ENCODE measurements around the gene FGFRL1. TPM values are rescaled to one million over a fixed set of nuclear protein-coding genes. Genes with fewer than 3 reads are reported as not detected.

FGFRL1 gene
- total and polyA plus RNA-seq, 2 of the 13 experiments (the other 11 are each of a cell fraction or from before 2014, with no cell fraction given) = 19.1 to 30.6 TPM

DNA sequence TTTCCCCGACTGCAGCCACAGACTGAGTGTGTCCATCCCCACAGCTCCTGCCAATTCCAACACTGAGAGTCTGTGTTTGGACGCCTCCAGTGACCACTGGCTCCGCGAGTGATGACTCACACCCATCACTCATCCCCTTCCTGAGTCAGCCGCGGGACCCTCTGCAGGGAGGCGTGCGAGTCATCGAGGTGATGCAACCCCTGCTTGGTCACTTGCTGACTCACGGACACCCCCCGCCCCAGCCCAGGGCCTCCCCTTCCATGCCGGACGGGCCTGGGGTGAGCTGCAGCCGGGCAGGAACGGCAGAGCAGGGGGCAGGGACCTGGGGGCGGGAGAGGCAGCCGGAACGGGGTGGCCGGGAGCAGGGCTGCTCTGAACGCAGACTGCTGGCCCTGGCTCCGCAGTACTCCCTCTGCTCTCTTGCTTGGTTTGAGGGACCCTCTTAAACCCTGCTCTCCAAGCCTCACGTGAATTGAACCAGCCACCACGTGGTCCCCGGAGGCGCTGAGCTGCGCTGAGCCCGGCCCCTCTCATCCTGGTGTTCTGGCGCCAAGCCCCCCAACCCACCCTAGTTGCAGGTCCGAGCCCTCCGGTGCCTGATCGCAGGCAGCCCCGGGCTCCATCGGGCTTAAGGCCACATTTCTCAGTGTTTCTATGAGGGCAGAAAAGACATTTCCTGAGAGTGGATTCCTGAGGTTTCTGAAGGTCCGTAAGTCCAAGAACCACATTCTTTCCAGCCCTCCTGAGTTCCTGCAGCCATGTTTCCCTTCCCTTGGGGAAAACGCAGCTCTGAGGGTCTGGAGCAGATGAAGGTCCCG, 32.4 kb downstream of the FGFRL1 start (continued):
- TF ChIP-seq ATF4 (CRISPR knock-in tag; IDR thresholded peaks at IDR 0.05) = peak in 1 of 2 experiments; percentile 98; a peak in 2 of 4 replicates
- TF ChIP-seq, protein P1, sequence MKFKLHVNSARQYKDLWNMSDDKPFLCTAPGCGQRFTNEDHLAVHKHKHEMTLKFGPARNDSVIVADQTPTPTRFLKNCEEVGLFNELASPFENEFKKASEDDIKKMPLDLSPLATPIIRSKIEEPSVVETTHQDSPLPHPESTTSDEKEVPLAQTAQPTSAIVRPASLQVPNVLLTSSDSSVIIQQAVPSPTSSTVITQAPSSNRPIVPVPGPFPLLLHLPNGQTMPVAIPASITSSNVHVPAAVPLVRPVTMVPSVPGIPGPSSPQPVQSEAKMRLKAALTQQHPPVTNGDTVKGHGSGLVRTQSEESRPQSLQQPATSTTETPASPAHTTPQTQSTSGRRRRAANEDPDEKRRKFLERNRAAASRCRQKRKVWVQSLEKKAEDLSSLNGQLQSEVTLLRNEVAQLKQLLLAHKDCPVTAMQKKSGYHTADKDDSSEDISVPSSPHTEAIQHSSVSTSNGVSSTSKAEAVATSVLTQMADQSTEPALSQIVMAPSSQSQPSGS (CRISPR knock-in tag; IDR thresholded peaks at IDR 0.05) = 0 out of 2 replicates have a peak, but pooled peaks have one; percentile 20
- no peak for TF ChIP-seq CC2D1A (CRISPR knock-in tag; IDR thresholded peaks at IDR 0.05)
- 0 out of 2 replicates have a peak, but pooled peaks have one; percentile 18 for TF ChIP-seq ZNF614 (CRISPR knock-in tag; IDR thresholded peaks at IDR 0.05; ENCODE audit: borderline replicate concordance)
- TF ChIP-seq TAF1 (CRISPR knock-in tag; IDR thresholded peaks at IDR 0.05) = peak; percentile 25; the same call in 1 of the 2 replicates
- TF ChIP-seq FOXA3 (CRISPR knock-in tag; IDR thresholded peaks at IDR 0.05) = peak; percentile 76
- no peak for TF ChIP-seq RBAK (CRISPR knock-in tag; IDR thresholded peaks at IDR 0.05)
- TF ChIP-seq KLF12 (CRISPR knock-in tag; IDR thresholded peaks at IDR 0.05; ENCODE audit: borderline replicate concordance) = no peak
- TF ChIP-seq ZNF343 (CRISPR knock-in tag; IDR thresholded peaks at IDR 0.05) = no peak
- TF ChIP-seq HMG20B (CRISPR knock-in tag; conservative IDR thresholded peaks at IDR 0.05) = 0 out of 2 replicates have a peak, but pooled peaks have one; percentile 14
- TF ChIP-seq, protein P2, sequence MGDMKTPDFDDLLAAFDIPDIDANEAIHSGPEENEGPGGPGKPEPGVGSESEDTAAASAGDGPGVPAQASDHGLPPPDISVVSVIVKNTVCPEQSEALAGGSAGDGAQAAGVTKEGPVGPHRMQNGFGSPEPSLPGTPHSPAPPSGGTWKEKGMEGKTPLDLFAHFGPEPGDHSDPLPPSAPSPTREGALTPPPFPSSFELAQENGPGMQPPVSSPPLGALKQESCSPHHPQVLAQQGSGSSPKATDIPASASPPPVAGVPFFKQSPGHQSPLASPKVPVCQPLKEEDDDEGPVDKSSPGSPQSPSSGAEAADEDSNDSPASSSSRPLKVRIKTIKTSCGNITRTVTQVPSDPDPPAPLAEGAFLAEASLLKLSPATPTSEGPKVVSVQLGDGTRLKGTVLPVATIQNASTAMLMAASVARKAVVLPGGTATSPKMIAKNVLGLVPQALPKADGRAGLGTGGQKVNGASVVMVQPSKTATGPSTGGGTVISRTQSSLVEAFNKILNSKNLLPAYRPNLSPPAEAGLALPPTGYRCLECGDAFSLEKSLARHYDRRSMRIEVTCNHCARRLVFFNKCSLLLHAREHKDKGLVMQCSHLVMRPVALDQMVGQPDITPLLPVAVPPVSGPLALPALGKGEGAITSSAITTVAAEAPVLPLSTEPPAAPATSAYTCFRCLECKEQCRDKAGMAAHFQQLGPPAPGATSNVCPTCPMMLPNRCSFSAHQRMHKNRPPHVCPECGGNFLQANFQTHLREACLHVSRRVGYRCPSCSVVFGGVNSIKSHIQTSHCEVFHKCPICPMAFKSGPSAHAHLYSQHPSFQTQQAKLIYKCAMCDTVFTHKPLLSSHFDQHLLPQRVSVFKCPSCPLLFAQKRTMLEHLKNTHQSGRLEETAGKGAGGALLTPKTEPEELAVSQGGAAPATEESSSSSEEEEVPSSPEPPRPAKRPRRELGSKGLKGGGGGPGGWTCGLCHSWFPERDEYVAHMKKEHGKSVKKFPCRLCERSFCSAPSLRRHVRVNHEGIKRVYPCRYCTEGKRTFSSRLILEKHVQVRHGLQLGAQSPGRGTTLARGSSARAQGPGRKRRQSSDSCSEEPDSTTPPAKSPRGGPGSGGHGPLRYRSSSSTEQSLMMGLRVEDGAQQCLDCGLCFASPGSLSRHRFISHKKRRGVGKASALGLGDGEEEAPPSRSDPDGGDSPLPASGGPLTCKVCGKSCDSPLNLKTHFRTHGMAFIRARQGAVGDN (CRISPR knock-in tag; IDR thresholded peaks at IDR 0.05) = no peak; the same call in 1 of the 2 replicates
- no peak for TF ChIP-seq FOXK1 (CRISPR knock-in tag; IDR thresholded peaks at IDR 0.05; ENCODE audit: borderline replicate concordance, low read depth)
- TF ChIP-seq, protein P3, sequence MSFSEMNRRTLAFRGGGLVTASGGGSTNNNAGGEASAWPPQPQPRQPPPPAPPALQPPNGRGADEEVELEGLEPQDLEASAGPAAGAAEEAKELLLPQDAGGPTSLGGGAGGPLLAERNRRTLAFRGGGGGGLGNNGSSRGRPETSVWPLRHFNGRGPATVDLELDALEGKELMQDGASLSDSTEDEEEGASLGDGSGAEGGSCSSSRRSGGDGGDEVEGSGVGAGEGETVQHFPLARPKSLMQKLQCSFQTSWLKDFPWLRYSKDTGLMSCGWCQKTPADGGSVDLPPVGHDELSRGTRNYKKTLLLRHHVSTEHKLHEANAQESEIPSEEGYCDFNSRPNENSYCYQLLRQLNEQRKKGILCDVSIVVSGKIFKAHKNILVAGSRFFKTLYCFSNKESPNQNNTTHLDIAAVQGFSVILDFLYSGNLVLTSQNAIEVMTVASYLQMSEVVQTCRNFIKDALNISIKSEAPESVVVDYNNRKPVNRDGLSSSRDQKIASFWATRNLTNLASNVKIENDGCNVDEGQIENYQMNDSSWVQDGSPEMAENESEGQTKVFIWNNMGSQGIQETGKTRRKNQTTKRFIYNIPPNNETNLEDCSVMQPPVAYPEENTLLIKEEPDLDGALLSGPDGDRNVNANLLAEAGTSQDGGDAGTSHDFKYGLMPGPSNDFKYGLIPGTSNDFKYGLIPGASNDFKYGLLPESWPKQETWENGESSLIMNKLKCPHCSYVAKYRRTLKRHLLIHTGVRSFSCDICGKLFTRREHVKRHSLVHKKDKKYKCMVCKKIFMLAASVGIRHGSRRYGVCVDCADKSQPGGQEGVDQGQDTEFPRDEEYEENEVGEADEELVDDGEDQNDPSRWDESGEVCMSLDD (CRISPR knock-in tag; IDR thresholded peaks at IDR 0.05; ENCODE audit: borderline replicate concordance) = peak; percentile 48; the same call in 1 of the 2 replicates
- no peak for TF ChIP-seq NFIB (CRISPR knock-in tag; IDR thresholded peaks at IDR 0.05; ENCODE audit: borderline replicate concordance)
- no peak for TF ChIP-seq BORCS8-MEF2B (CRISPR knock-in tag; IDR thresholded peaks at IDR 0.05)
- TF ChIP-seq ZNF441 (CRISPR knock-in tag; IDR thresholded peaks at IDR 0.05; ENCODE audit: borderline replicate concordance) = no peak
- no peak for TF ChIP-seq ZNF24 (IDR thresholded peaks at IDR 0.05)
- no peak for TF ChIP-seq PTBP1 (IDR thresholded peaks at IDR 0.05; ENCODE audit: low read depth, low read length, poor library complexity, severe bottlenecking)
- TF ChIP-seq NCOA2 (CRISPR knock-in tag; IDR thresholded peaks at IDR 0.05) = 0 out of 2 replicates have a peak, but pooled peaks have one; percentile 27

Measured in HepG2 (cell line).